B cell (primary cell): ENCODE results near the gene SLC35G3. TPM values are rescaled to one million over a fixed set of nuclear protein-coding genes. Genes with fewer than 3 reads are reported as not detected.

Source experiments
- ATAC-seq: fragments of 200-7000 bp; cut with Tn5 transposase; one replicate; pipeline ENCODE4 v1.10.0; 2021; ENCODE audit warnings: low read depth, mild to moderate bottlenecking, moderate number of reproducible peaks, moderate library complexity
- CTCF ChIA-PET: fragments of 350-600 bp; sonication (Branson Sonifier 250); formaldehyde crosslinking; loops from one replicate; lab custom pipeline; 2021; ENCODE audit warnings: antibody characterized with exemption, inconsistent platforms; lab: Charles Lee
- POLR2A ChIA-PET: fragments of 350-600 bp; sonication (Branson Sonifier 250); formaldehyde crosslinking; loops from one replicate; lab custom pipeline; 2021; ENCODE audit warnings: antibody characterized with exemption; lab: Charles Lee
- DNase-seq: peaks from one replicate; pipeline ENCODE4 v3.0.0; 2013
- H2AFZ ChIP-seq: 2 replicates; pipeline ENCODE4 v1.6.1; 2012; ENCODE audit warnings: mild to moderate bottlenecking, low read depth, low read length; ENCODE audit not compliant: insufficient read depth, poor library complexity, severe bottlenecking
- H3K27ac ChIP-seq, 2 donors: 1 replicate in 1 of 2; 2 replicates in 1 of 2; pipeline ENCODE4 v1.5.1; 2012 to 2013; ENCODE audit warnings: low read length in 2 of 2, mild to moderate bottlenecking in 2 of 2, moderate library complexity in 1 of 2
- H3K27me3 ChIP-seq, 4 experiments: fragments of 200-600 bp in 1 of 4; sonication (generic) in 1 of 4; replicated peaks in 1 of 4; 1 replicate in 2 of 4; 2 replicates in 2 of 4; pipeline versions ENCODE4 v1.6.1 to v1.7.0; 2013 to 2016; ENCODE audit warnings: low read length in 3 of 4, mild to moderate bottlenecking in 2 of 4, mixed read lengths in 1 of 4, moderate library complexity in 1 of 4; ENCODE audit not compliant: insufficient read depth in 4 of 4, control insufficient read depth in 3 of 4; ENCODE audit errors: control extremely low read depth in 1 of 4
- H3K36me3 ChIP-seq, 2 experiments: replicated peaks in 1 of 2; 1 replicate in 1 of 2; 2 replicates in 1 of 2; pipeline versions ENCODE4 v1.6.1 to v1.7.1; 2013; ENCODE audit warnings: low read length in 1 of 2; ENCODE audit not compliant: insufficient read depth in 2 of 2, control insufficient read depth in 1 of 2; ENCODE audit errors: control extremely low read depth in 1 of 2, extremely low read depth in 1 of 2
- H3K4me1 ChIP-seq, 2 donors: fragments of 200-600 bp in 1 of 2; sonication (generic) in 1 of 2; 1 replicate in 1 of 2; 2 replicates in 1 of 2; pipeline versions ENCODE4 v1.5.1 to v1.6.1; 2013 to 2017; ENCODE audit warnings: low read length in 2 of 2; ENCODE audit not compliant: control insufficient read depth in 2 of 2, insufficient read depth in 2 of 2
- H3K4me2 ChIP-seq: replicated peaks from 2 replicates; pipeline ENCODE3; 2012; ENCODE audit warnings: mild to moderate bottlenecking, low read depth, low read length; ENCODE audit not compliant: poor library complexity, severe bottlenecking
- H3K4me3 ChIP-seq, 5 experiments: fragments of 200-600 bp in 1 of 5; sonication (generic) in 1 of 5; 1 replicate in 3 of 5; 2 replicates in 2 of 5; pipeline versions ENCODE4 v1.5.1 to v1.7.0; 2011 to 2016; ENCODE audit warnings: low read length in 4 of 5, mild to moderate bottlenecking in 4 of 5, low read depth in 2 of 5, control low read depth in 1 of 5, moderate library complexity in 1 of 5; ENCODE audit not compliant: insufficient read depth in 1 of 5; ENCODE audit errors: control extremely low read depth in 1 of 5, extremely low read depth in 1 of 5
- H3K79me2 ChIP-seq: fragments of 200-600 bp; sonication (generic); one replicate; pipeline ENCODE4 v1.6.0; 2016; ENCODE audit warnings: low read length; ENCODE audit not compliant: control insufficient read depth, insufficient read depth
- H3K9ac ChIP-seq: fragments of 200-600 bp; sonication (generic); 2 replicates; pipeline ENCODE4 v1.6.1; 2017; ENCODE audit warnings: mild to moderate bottlenecking, low read length, moderate library complexity
- H3K9me3 ChIP-seq, 3 donors: one replicate each; pipeline versions ENCODE4 v1.6.1 to v1.7.1; 2013; ENCODE audit warnings: low read length in 2 of 3; ENCODE audit not compliant: control insufficient read depth in 2 of 3, insufficient read depth in 1 of 3; ENCODE audit errors: control extremely low read depth in 1 of 3
- H4K20me1 ChIP-seq: 2 replicates; pipeline ENCODE4 v1.6.0; 2012; ENCODE audit warnings: mild to moderate bottlenecking, low read length; ENCODE audit not compliant: insufficient read depth, control insufficient read depth, poor library complexity, severe bottlenecking
- H3K27ac Mint-ChIP-seq: one replicate; pipeline ENCODE4 v1.8.0; 2021; ENCODE audit warnings: mixed read lengths
- H3K27me3 Mint-ChIP-seq: one replicate; pipeline ENCODE4 v1.8.0; 2021; ENCODE audit warnings: mixed read lengths
- H3K4me1 Mint-ChIP-seq: one replicate; pipeline ENCODE4 v1.8.0; 2021; ENCODE audit warnings: mixed read lengths
- H3K4me3 Mint-ChIP-seq: one replicate; pipeline ENCODE4 v1.8.0; 2021; ENCODE audit warnings: mixed read lengths
- H3K9me3 Mint-ChIP-seq: one replicate; pipeline ENCODE4 v1.8.0; 2022; ENCODE audit warnings: mixed read lengths; ENCODE audit not compliant: insufficient read depth
- CTCF ChIP-seq: fragments of 200-600 bp; IDR thresholded peaks from one replicate; pipeline ENCODE4 v1.8.0; 2022; ENCODE audit warnings: antibody characterized with exemption, mild to moderate bottlenecking
- EZH2 ChIP-seq: IDR thresholded peaks from 2 replicates; pipeline ENCODE4 v1.6.1; 2012; ENCODE audit warnings: borderline replicate concordance, low read depth, mild to moderate bottlenecking, moderate library complexity, low read length; ENCODE audit not compliant: insufficient read depth, poor library complexity, severe bottlenecking
- WGBS: methylation state at CpG from one replicate; pipeline ENCODE4 v1.1.5; 2013; ENCODE audit warnings: missing lambda C conversion rate; ENCODE audit not compliant: insufficient coverage; 5-methylcytosine and 5-hydroxymethylcytosine counted together
- intact Hi-C: fragments of 100-400 bp; cut with micrococcal nuclease; formaldehyde crosslinking; loops from one replicate; pipeline ENCODE4 v1.10.0; 2022
- polyA plus RNA-seq: library from polyadenylated mRNA; depleted of rRNA; stranded (reverse); fragments of >200 nt; gene quantifications from 2 replicates; pipeline ENCODE4 v1.2.3, GENCODE V29; 2012
- total RNA-seq, 2 donors: library from RNA; stranded (reverse); fragments of 120-200 nt in 1 of 2; gene quantifications; 1 replicate in 1 of 2; 2 replicates in 1 of 2; pipeline versions ENCODE4 v1.2.3 to v1.2.4, GENCODE V29; 2013 to 2022

Gene SLC35G3
- total and polyA plus RNA-seq, 2 donors (not counting 1 experiment from before 2014, with no cell fraction given) = not detected

DNA sequence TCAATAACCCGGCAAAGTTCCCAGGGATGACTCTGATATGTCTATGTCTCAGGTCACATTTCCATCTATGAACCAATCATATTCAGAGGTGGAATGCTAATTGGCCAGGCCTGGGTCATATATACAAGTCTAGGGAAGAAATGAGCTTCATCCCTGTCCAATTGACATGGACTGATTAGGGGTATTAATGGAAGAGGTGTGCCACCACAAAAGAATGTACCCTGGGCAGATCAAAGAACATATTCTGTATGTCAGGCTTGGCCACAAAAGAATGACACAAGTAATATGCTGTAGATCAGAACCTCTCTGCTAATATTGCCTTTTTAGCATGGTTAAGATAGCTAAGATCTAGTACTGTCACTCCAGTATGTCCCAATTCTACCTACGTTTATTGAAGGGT is 6.7 kb downstream of the SLC35G3 start:
- Histone ChIP-seq H3K4me3 (no peak overlapping the region), H3K9ac (no peak overlapping the region), H3K9me3 (no peaks in the 10 kb centered on the region), H3K36me3 (no peaks in the 10 kb centered on the region), H3K27me3 (peaks cover 0 to 2% (median 0%) of the 10 kb centered on the region in 4 experiments), H3K27ac (no peak overlapping the region), H4K20me1 (no peaks in the 10 kb centered on the region), H3K79me2 (no peaks in the 10 kb centered on the region), H3K4me2 (no peak overlapping the region), H2AFZ (no peak overlapping the region), H3K4me1 (no peaks in the 10 kb centered on the region)
- CTCF ChIA-PET = interaction anchor here (0.7 kb wide), 1 partner anchor 9 kb away, joined by 4 read pairs; no protein-coding TSS in a partner anchor
- WGBS = 100% methylated on average over 1 of the region's 2 CpGs
- intact Hi-C loops = no loop called here
- no peaks in the 10 kb centered on the region for H3K9me3 Mint-ChIP-seq
- POLR2A ChIA-PET = no interaction called here
- ATAC-seq = no peak
- no peaks in the 10 kb centered on the region for H3K4me1 Mint-ChIP-seq
- H3K27ac Mint-ChIP-seq = no peak overlapping the region
- peaks cover 21% of the 10 kb centered on the region for H3K27me3 Mint-ChIP-seq
- no peak overlapping the region for H3K4me3 Mint-ChIP-seq
- no peak for TF ChIP-seq EZH2
- TF ChIP-seq CTCF = no peak
- no peak for DNase-seq

DNA sequence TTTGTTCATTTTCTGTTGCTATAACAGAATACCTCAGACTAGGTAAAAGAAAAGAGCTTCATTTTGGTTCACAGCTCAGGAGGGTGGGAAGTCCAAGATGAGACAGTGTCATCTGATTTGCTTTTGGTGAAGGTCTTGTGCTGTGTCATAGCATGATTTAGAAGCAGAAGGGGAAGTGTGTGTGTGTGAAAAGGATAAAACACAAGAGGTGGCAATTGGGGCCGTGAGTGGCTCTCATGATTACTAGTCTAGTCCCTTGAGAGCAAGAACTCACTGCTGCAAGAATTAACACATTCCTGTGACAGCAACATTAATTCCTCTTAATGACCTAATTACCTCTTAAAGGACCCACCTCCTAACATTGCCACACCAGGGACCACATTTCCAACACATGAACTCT is 8.3 kb downstream of the SLC35G3 start:
- no peaks in the 10 kb centered on the region for H3K4me1 Mint-ChIP-seq
- no peak for DNase-seq
- POLR2A ChIA-PET = interaction anchor here (0.5 kb wide), 1 partner anchor 32 kb away, joined by 8 read pairs; no protein-coding TSS in a partner anchor
- no peaks in the 10 kb centered on the region for H3K4me1 ChIP-seq
- H3K36me3 ChIP-seq = no peaks in the 10 kb centered on the region
- H3K9ac ChIP-seq = no peak overlapping the region
- no peak overlapping the region for H3K27ac Mint-ChIP-seq
- no peak overlapping the region for H3K4me3 ChIP-seq
- intact Hi-C loops = no loop called here
- H4K20me1 ChIP-seq = no peaks in the 10 kb centered on the region
- H3K4me2 ChIP-seq = no peak overlapping the region
- H3K27me3 Mint-ChIP-seq = peaks cover 20% of the 10 kb centered on the region
- ATAC-seq = no peak
- no peak for TF ChIP-seq CTCF
- no peak for TF ChIP-seq EZH2
- H3K27ac ChIP-seq = no peak overlapping the region
- H3K79me2 ChIP-seq = no peaks in the 10 kb centered on the region
- CTCF ChIA-PET = no interaction called here
- H2AFZ ChIP-seq = no peak overlapping the region
- WGBS = no CpG with 5 or more reads among the region's 1 CpG
- H3K4me3 Mint-ChIP-seq = no peak overlapping the region
- H3K9me3 Mint-ChIP-seq = no peaks in the 10 kb centered on the region
- H3K9me3 ChIP-seq = no peaks in the 10 kb centered on the region
- H3K27me3 ChIP-seq = no peaks in the 10 kb centered on the region
